ENCODE measurements around the gene GNAI2.
"Not testable (repeated sequence)": the region's sequence is repeated elsewhere in the genome, so short reads cannot be mapped to it uniquely, and the experiment has no call there.

GNAI2 gene

DNA sequence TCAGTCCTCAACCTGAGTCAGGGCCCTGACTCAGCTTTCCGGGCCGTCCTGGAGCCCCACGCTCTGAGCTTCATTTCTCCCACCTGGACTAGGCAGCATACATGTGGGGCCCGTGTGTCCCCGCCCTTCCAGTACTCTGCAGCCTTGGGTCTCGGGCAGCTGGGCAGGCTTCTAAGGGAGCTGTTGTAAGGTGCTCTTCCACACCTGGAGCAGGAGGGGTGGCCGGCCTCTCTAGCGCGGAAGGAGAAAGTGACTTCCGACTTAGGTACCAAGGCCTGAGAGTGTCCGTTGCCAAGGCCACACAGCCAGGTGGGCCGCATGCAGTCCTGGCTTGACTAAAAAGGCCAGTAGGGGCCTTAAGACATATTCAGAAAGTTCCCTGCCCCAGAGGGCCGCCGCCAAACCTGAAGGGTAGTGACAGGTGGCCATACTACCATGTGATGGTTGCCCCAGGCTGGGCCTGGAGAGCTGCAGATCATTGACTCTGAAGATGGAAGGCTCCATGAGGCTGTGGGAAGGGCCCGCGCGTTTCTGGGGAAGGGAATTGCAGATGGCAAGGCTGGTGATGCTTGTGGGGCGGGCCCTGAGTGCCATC is 23.5 kb downstream of the GNAI2 start:
- Histone ChIP-seq H3K4me2 (no peak overlapping the region), H3K4me1 (ENCODE audit: low read depth, poor library complexity, severe bottlenecking) (peaks cover 6% of the 10 kb centered on the region), H3K27me3 (ENCODE audit: insufficient read depth, low read depth) (no peaks in the 10 kb centered on the region), H3K79me2 (ENCODE audit: insufficient read depth, low read depth) (no peaks in the 10 kb centered on the region), H3K4me3 (IDR thresholded peaks at IDR 0.05; ENCODE audit: insufficient read depth, low read depth, low read length) (no peak overlapping the region), H4K20me1 (ENCODE audit: insufficient read depth) (no peaks in the 10 kb centered on the region), H3K36me3 (ENCODE audit: insufficient read depth) (no peaks in the 10 kb centered on the region), H3K27ac (no peak overlapping the region), H2AFZ (ENCODE audit: low read depth) (no peak overlapping the region), H3K9ac (no peak overlapping the region)
- TF ChIP-seq, protein P1, sequence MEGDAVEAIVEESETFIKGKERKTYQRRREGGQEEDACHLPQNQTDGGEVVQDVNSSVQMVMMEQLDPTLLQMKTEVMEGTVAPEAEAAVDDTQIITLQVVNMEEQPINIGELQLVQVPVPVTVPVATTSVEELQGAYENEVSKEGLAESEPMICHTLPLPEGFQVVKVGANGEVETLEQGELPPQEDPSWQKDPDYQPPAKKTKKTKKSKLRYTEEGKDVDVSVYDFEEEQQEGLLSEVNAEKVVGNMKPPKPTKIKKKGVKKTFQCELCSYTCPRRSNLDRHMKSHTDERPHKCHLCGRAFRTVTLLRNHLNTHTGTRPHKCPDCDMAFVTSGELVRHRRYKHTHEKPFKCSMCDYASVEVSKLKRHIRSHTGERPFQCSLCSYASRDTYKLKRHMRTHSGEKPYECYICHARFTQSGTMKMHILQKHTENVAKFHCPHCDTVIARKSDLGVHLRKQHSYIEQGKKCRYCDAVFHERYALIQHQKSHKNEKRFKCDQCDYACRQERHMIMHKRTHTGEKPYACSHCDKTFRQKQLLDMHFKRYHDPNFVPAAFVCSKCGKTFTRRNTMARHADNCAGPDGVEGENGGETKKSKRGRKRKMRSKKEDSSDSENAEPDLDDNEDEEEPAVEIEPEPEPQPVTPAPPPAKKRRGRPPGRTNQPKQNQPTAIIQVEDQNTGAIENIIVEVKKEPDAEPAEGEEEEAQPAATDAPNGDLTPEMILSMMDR (conservative IDR thresholded peaks at IDR 0.05; ENCODE audit: low read depth, low read length) = no peak

DNA sequence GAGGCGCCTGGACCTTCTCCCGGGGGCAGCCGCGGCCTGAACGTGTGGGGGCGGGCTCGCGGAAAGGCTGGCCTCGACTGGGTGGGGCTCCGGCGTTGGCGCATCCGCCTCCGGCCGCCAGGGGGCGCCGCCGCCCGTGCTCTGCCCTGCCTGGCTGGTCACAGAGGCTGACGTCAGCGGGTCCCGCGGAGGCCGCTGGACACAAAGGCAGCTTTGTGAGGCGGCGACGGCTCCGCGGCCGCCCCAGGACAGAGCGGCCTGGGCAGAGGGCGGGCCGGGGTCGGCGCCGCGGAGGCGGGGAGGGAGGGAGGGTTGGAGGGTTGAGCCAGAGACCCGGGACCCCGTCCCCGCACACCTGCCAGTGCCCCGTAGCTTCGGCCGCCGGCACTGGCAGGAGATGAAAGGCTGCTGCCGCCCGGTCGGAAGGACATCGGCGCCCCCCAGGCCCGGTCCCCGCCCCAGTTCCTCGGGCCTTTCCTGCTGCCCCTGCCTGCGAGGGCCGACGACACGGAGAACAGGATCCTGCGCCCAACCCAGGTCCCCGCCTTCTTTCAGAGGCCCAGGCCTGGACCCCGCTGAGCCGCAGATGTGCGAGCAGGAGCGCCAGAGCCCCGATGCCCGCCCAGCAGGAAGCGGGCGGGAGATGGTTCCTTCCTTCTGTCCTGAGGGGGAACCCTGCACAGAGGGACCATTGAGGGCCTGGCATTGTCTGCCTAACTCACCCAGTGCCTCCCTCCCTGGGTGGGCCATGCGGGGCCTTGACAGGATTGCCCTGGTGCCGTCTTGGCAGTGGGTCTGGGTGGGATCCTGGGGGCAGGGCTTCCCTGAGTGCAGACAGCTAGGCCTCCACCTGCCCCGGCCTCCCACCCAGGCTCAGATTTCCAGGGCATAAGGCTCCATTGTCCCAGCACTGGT is 24.3 kb downstream of the GNAI2 start:
- H3K27ac ChIP-seq = no peak overlapping the region
- no peaks in the 10 kb centered on the region for H4K20me1 ChIP-seq (ENCODE audit: insufficient read depth)
- H3K4me1 ChIP-seq (ENCODE audit: low read depth, poor library complexity, severe bottlenecking) = peaks cover 6% of the 10 kb centered on the region
- peak overlapping the region; percentile 47 for H2AFZ ChIP-seq (ENCODE audit: low read depth)
- no peaks in the 10 kb centered on the region for H3K27me3 ChIP-seq (ENCODE audit: insufficient read depth, low read depth)
- no peak overlapping the region for H3K4me3 ChIP-seq (IDR thresholded peaks at IDR 0.05; ENCODE audit: insufficient read depth, low read depth, low read length)
- H3K79me2 ChIP-seq (ENCODE audit: insufficient read depth, low read depth) = no peaks in the 10 kb centered on the region
- H3K9ac ChIP-seq = peak overlapping the region; percentile 79
- H3K36me3 ChIP-seq (ENCODE audit: insufficient read depth) = no peaks in the 10 kb centered on the region
- H3K4me2 ChIP-seq = peak overlapping the region; percentile 73
- TF ChIP-seq, protein P1 (conservative IDR thresholded peaks at IDR 0.05; ENCODE audit: low read depth, low read length) = peak; percentile 72

DNA sequence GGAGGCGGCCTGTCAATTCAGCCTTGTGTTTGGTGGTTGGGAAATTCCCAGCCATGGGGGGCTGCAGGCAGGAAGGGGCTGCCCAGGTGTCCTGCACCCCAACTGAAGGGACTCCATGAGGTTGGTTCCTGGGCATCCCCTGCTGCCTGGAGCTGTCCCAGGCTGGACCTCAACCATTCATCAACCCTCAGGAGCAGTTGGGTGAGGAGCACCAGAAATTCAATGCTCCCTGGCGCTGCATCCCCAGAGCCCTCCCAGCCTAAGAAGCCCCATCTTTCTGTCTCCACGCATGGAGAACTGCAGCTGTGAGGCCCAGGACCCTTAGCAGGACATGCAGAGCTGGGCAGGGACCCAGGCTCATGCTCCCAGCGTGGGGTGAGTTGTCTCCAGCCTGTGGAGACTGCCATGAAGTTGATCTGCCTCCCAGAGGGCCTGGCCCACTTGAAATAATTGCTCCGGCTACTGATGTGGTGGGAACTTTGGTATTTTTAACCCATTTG is 25.0 kb downstream of the GNAI2 start:
- H3K4me2 ChIP-seq = peak overlapping the region; percentile 73
- no peak overlapping the region for H3K9ac ChIP-seq
- H3K36me3 ChIP-seq (ENCODE audit: insufficient read depth) = no peaks in the 10 kb centered on the region
- no peaks in the 10 kb centered on the region for H4K20me1 ChIP-seq (ENCODE audit: insufficient read depth)
- TF ChIP-seq, protein P1 (conservative IDR thresholded peaks at IDR 0.05; ENCODE audit: low read depth, low read length) = no peak
- H2AFZ ChIP-seq (ENCODE audit: low read depth) = no peak overlapping the region
- H3K27me3 ChIP-seq (ENCODE audit: insufficient read depth, low read depth) = no peaks in the 10 kb centered on the region; the same call in 1 of the 2 replicates
- no peaks in the 10 kb centered on the region for H3K79me2 ChIP-seq (ENCODE audit: insufficient read depth, low read depth)
- H3K27ac ChIP-seq = no peak overlapping the region
- peaks cover 6% of the 10 kb centered on the region for H3K4me1 ChIP-seq (ENCODE audit: low read depth, poor library complexity, severe bottlenecking)
- H3K4me3 ChIP-seq (IDR thresholded peaks at IDR 0.05; ENCODE audit: insufficient read depth, low read depth, low read length) = no peak overlapping the region

DNA sequence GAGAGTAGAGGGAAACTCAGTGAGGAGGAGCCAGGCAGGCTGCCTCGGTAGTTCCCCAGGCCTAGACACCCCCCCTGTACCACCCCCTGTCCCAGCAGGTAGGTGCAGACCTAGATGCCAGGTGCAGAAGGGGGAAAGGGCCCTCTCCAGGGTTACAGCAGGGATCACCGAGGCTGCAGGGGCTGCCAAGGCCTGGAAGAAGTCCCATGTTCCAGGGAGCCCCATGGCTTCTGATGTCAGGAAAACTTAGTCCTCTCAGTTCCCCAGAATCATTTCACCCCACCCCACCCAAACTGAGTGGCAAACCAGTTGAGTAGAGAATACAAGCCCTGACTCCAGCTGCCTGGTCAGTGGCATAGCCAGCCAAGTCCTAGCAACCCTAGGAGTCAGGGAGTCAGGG is 25.5 kb downstream of the GNAI2 start:
- Histone ChIP-seq H3K27me3 (ENCODE audit: insufficient read depth, low read depth) (peaks cover 2% of the 10 kb centered on the region; the same call in 1 of the 2 replicates), H3K79me2 (ENCODE audit: insufficient read depth, low read depth) (no peaks in the 10 kb centered on the region), H3K9ac (no peak overlapping the region), H3K36me3 (ENCODE audit: insufficient read depth) (no peaks in the 10 kb centered on the region), H3K4me1 (ENCODE audit: low read depth, poor library complexity, severe bottlenecking) (peaks cover 6% of the 10 kb centered on the region), H3K4me3 (IDR thresholded peaks at IDR 0.05; ENCODE audit: insufficient read depth, low read depth, low read length) (no peak overlapping the region), H2AFZ (ENCODE audit: low read depth) (no peak overlapping the region), H3K27ac (no peak overlapping the region), H3K4me2 (no peak overlapping the region), H4K20me1 (ENCODE audit: insufficient read depth) (no peaks in the 10 kb centered on the region)
- TF ChIP-seq, protein P1 (conservative IDR thresholded peaks at IDR 0.05; ENCODE audit: low read depth, low read length) = no peak

DNA sequence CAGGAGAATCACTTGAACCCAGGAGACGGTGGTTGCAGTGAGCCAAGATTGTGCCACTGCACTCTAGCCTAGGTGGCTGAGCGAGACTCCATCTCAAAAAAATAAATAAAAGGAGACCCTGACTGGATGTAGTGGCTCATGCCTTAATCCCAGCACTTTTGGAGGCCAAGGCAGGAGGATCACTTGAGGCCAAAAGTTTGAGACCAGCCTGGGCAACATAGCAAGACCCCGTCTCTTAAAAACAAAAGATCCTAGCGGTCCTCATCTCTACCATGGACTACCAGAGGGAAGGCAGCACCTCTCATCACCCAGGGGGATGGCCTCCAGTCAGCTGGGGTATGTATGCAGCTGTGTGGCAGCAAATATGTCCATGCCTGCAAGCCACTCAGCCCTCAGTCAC is 26.2 kb downstream of the GNAI2 start:
- H3K4me2 ChIP-seq; H3K79me2 ChIP-seq (ENCODE audit: insufficient read depth, low read depth); H3K27ac ChIP-seq; H3K4me3 ChIP-seq (IDR thresholded peaks at IDR 0.05; ENCODE audit: insufficient read depth, low read depth, low read length); H3K27me3 ChIP-seq (ENCODE audit: insufficient read depth, low read depth); H4K20me1 ChIP-seq (ENCODE audit: insufficient read depth); H2AFZ ChIP-seq (ENCODE audit: low read depth); H3K36me3 ChIP-seq (ENCODE audit: insufficient read depth); H3K9ac ChIP-seq; H3K4me1 ChIP-seq (ENCODE audit: low read depth, poor library complexity, severe bottlenecking): not testable (repeated sequence)

Data from KMS-11 (cell line).